Dermis blood vessel endothelial cell (primary cell): Measurements from ENCODE around the gene SPATA16. TPM values are rescaled to one million over a fixed set of nuclear protein-coding genes. Genes with fewer than 3 reads are reported as not detected.
A peak's percentile ranks its signal among the peaks of the same experiment; 100 is the strongest.
"Not testable (repeated sequence)": the region's sequence is repeated elsewhere in the genome, so short reads cannot be mapped to it uniquely, and the experiment has no call there.

Experiments used
- DNase-seq: peaks from one replicate; pipeline ENCODE4 v3.0.0; 2010
- total RNA-seq: library from RNA; depleted of rRNA; stranded (reverse); fragments of >200 nt; gene quantifications from 2 replicates; pipeline ENCODE4 v1.2.3, GENCODE V29; 2014

SPATA16 gene
- total RNA-seq, 1 donor from 2014 or later: not detected

DNA sequence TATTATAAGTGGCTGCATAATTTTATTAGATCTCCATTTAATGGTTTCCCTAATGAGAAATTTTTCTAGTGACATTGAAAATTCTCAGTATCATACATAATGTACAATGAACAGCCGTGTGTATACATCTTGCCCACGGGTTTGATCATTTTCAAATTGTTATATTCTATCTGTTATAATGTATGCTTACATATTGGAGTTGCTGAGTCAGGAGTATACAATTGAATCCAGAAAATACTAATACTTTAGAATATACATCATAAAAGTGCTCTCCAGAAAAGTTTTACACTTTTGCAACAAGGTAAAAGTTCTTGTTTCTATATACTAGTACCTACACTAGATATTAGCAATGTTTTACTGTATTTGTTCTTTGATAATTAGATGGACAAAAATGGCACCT, 82.8 kb downstream of the SPATA16 start:
- DNase-seq: no peak

DNA sequence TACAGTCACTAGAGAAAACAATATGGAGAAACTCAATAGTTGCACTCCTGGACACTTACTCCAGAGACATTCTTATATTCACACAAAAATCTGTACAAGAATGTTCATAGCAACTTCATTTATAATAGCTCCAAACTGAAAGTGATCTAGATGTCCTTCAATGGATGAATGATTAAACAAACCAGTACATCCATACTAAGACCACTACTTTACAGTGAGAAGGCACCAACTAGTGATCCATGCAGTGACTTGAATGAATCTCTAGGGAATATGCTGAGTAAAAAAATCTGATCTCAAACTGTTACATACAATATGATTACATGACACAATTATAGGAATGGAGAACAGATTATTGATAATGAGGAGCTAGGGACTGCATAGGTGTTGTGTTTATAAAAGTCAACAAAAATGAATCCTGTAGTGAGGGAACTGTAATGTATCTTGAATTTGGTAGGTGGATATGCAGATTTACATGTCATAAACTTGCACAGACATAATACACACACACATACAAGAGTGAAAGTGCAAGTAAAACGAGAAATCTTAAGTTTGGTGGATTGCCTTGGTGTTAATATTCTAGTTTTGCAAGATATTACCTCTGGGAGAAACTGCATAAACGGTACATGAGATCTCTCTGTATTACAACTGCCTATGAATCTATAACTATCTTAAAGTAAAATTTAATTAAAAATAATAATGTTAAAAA, 85.7 kb downstream of the SPATA16 start:
- no peak for DNase-seq

DNA sequence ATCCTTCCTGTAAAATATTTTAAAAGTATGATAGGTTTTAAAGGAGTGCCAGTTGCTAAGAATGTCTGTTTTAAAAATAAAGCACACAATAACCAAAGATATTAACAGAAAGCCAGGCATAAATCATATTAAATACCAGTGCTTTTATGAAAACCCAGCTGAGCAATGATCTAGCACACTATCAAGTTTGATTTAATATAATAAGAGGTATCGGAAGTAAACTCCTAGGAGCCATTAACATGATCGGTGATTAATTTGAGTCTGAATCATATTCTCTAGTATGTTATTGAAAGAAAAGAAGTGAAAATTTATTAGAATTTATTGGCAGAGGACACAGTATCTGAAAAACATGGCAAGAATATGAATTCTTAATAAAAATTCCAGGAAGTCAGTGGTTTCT, 91.7 kb downstream of the SPATA16 start:
- DNase-seq: no peak

DNA sequence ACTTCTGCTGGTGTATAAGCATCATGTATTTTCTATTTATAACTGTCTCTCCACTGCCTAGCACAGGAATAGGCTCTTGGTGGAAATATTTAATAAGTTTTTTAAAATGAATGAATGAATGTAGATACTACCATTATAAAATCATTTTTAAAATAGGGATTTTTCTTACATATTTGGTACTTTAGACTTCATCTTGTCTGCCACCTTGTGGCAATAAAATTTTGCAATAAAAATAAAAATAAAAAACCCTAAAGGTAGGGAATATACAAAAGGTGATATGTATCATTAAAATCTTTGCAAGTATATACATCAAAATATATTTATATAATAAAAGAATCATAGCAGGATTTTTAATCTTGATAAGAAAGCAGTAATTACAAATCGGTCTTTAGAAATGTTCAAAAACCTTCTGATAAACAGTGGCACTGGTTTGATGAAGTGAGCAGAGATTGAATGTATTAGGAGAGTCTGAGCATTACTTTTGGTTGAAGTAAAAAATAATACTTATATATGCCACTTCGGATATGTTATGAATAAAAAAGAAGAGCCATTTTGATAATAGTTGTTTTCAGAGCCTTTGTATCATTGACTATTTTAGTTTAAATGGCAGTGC, 95.2 kb downstream of the SPATA16 start:
- peak; percentile 44 for DNase-seq

DNA sequence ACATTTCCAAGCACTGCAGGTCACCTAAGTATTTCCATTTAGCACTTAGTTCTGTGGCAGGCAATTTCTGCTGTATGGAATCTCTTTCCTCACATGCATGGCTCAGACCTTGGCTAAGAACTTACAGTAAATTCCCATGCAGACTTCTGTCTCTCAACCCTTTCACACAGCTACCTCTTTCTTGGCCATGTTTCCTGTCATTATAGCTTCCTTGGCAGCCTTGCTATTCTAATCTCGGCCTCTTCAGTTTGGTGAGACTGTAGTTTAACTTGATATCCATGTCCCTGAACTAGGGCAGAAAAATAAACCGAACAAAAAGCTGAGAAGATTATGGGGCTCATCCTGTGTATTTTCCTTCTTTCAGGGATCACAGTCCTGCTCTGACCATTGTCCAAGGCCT, 96.0 kb downstream of the SPATA16 start:
- DNase-seq: peak; percentile 24

DNA sequence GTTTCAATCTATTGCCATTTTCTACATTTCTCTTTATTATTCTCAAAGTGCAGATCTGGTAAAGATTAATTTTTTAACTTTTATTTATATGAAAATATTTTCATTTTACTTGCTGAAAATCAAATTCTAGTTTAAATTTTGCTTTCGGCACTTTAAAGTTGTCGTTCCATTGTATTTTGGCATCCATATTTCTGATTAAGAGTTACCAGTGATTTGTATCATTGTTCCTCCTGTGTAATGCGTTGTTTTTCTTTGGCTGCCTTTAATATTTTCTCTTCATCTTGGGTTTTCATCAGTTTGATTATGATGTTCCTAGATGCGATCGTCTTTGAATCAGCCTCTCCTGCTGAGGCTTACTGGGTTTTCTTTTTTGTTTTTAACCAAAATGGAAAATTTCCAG, 97.3 kb downstream of the SPATA16 start:
- no peak for DNase-seq

DNA sequence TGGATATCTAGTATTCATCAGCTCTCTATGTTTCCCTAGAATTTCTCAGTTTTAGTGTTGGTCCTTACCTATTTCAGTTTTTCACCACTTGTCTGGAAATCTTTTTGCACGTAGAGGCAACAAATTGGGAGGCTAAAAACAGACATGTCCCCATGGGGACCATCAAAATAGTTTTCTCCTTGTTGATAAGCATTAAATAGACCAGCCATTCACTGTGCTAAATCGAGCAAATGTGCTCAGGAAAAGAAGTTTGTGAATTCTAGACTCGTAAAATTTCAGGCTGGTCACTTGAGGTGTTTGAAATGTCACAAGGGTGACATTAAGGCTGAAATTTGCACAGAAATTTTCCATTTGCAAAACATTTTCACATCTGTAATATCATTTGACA, 102.6 kb downstream of the SPATA16 start:
- DNase-seq: no peak

DNA sequence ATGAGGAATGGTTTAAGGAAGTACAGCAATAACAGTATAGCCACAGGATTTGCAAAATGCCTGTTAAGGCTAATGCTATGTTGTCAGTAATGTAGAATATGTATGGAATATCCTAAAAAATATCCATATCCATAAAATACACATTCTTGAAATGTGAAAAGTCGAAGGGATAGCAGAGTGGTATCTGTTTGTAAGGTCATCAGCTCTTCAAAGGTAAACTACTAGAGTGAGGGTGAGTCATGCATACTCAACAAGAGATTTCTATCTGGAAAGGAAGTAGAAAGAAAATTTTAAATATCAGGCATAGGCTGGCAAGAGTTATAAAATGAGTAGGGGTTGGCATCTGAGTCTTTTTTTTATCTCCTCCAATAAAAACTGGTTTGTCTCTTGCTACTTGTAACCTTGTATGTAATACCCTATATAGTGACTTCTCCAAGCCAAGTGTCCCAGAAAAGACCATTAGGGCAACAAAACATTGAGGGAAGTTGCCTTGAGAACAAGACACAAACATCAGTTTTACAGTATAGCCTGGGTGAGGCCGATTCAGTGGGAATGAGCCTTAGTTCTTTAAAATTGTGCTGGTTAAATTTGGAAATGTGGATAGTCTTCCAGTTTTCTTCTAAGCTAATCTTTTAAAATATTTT, 103.1 kb downstream of the SPATA16 start:
- DNase-seq: peak; percentile 2

DNA sequence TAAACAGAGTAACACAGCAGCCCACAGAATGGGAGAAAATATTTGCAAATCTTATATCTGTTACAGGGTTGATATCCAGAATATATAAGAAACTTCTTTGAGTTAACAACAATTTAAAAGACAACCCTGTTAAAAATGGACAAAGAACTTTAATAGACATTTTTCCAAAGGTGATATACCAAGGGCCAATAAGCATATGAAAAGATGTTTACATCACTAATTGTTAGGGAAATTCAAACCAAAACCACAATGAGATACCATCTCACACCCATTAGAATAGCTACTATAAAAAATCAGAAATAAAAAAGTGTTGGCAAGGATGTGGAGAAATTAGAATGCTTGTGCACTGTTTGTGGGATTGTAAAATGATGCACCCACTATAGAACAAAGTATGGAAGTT, 110.8 kb downstream of the SPATA16 start:
- no peak for DNase-seq

DNA sequence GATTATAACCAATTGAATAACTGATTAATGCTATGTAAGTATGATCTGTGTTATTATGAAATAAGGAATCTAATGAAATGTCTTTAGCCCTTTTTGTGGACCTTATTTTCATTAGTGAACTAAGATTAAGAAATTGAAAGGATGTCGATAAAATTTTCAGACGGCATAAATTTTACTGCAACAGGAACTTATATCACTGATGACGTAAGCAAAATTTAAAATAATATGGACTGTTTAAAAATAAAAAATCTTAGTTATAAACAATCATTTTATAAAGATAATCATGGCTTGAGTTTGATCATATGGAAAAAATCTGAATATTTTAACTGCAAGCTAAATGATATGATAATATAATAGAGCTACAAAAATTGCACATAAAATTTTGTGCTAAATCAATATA, 112.7 kb downstream of the SPATA16 start:
- no peak for DNase-seq

DNA sequence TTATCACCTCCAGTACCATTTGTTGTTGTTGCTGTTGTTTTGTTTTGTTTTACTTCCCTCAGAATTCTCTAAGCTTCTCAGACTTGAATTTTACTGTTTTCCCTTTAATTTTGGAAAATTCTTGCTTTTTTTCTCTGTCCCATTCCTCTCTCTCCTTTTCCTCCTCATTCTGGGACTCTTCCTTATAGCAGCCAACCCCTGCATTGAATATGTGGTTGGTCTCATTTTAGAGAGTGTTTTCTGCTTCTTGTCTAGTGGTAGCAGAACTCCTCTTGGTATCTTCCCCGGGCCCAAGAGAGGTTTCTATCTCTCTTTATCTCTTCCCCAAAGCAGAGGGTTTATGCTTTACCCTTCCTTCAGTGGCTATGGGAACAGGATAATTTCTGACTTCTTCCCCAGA, 113.6 kb downstream of the SPATA16 start:
- no peak for DNase-seq

DNA sequence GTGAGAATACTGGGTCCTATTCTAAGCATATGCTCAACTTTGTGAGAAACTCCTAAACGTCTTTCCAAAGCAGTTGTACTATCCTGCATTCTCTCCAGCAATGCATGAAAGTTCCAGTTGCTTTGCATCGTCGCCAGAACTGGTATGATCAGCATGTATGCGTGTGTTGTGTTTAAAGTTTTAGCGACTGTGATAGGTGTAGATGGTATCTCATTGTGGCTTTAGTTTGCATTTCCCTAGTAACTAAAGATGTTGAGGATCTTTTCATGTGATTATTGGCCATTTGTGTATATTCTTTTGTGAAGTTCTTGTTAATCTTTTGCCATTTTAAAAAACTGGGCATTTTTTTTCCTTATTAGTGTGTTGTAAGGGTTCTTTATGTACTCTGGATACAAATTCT, 115.1 kb downstream of the SPATA16 start:
- no peak for DNase-seq

DNA sequence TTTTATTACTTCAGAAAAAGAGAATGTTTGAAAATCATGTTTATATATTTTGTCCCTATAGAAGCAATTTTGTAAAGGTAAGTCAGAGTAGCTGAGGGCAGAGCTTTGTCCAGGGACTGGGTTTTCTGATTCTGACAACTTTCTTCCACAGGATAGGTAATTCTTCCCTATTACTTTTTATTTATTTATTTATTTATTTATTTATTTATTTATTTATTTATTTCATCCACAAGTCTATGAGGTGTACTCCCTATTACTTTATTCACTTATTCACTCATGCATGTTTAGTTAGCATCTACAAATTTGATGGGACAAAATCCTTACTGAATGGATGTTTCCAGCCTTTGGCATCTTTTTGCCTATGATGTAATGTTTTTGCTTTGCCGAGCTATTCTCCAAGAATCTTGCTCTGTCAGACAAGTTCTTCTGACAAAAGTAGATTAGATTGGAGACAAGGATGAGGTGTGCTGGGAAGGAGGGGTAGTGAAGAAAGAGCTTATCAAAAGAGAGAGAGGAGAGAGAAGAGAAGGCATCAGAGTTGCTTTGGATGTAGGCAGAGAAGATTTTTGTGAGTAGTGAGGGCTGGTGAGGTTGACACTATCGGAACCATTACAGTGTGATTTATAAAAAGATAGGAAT, 119.4 kb downstream of the SPATA16 start:
- DNase-seq: no peak

DNA sequence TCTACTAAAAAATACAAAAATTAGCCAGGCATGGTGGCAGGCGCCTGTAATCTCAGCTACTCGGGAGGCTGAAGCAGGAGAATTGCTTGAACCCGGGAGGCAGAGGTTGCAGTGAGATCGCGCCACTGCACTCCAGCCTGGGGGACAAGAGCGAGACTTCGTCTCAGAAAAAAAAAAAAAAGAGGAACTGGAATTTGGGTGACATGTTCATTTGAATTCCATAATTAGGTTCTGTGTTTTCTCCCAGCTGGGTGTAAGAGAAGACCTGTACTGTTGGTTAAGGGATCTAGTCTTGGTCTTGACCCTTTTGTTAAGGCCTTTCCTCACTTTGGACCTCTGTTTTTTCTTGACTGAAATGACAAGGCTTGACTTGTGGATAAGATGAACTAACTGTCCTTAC, 120.9 kb downstream of the SPATA16 start:
- DNase-seq: not testable (repeated sequence)

DNA sequence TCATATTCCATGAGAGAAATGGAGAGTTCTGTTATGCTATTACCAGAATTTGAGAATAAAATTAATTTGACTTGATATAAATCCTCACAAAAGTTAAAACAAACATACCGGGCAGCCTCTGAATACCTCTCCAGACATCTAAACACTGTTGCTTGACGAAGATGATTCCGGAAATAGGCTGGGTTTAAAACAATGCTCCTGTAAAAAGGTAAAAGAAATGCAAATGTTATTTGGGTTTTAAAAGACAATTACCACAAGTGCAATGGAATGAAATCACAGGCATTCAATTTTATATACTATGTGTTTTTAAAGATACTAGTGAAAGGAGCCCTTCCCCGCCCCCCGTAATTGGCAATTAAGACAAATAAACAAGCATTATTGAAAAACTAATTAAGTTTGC, 121.7 kb downstream of the SPATA16 start:
- no peak for DNase-seq

DNA sequence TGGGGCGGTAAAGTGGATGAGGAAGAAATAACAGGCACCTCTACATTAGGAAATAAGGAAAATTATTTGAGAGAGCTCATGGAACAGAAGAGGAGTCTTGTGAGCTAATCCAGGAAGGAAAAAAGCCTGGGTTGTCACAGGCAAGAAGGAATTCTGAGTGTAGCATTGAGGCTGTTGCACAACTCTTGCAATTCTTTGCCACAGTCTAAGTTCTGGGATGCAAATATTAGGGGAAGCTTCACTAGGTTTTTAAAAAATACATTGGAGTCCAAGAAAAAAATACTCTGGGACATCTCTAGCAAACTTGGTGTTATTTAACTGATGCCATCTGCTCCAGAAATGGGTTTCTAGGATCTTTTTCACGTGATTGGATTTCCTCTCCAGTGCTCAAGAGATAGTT, 122.3 kb downstream of the SPATA16 start:
- DNase-seq: no peak

DNA sequence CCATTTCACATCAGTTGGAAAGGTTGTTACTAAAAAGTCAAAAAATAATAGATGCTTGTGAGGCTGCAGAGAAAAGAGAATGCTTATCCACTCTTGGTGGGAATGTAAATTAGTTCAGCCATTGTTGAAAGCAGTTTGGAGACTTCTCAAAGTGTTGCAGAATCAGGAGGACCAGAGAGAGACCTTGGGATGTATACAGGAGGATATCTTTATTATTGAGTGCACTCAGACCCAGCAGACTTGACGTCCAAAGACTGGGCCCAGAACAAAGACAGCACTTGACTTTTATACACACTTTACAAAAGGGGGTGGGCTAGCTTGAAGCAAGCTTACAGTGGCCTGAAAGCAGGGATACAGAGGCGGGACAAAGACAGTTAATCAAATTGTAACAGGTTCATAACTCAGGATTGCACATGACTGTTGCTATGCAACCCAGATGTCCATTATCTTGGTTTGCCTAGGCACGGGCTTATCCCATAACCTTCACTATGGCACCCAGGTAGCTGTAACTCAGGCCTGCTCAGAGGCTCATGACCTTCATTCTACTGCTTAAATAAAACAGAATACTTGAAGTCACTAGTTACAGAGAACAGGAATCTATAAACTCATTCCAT, 127.7 kb downstream of the SPATA16 start:
- DNase-seq: no peak

DNA sequence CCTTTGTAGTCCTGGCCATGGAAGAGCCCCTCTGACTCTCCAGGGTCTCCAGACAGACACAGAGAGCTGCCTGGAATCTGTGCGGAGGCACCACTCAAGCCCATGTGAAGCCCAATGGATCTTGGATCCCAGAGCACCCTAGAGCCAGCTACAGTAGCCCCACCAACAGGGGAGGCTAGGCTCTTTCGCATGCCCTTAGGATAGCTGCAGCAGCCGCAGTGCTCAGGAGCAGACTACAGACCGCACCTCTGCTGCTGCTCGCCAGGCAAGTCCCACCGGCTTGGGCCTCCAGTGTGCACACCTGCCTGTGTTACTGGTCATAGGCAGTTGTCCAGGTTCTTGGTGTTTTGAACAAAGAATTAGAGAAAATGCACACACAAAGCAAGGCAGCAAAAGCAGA, 131.6 kb downstream of the SPATA16 start:
- DNase-seq: no peak

DNA sequence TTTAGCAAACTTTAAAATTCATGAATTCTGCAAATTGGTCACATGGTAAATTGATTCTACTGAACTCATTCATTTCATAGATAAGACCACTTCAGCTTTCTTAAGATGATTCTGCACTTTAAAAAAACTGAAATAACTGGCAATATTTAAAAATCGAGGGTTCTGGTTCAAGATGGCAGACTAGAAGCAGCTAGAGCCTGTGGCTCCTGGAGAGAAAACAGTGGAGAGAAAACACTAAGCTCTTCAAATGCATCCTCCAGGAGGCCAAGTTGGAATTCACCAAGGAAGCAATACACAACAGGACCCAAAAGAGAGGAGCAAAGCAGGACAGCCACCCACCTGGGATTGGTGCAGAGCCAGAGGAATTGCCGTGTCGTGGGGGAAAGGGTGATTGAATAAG, 132.1 kb downstream of the SPATA16 start:
- DNase-seq: no peak

DNA sequence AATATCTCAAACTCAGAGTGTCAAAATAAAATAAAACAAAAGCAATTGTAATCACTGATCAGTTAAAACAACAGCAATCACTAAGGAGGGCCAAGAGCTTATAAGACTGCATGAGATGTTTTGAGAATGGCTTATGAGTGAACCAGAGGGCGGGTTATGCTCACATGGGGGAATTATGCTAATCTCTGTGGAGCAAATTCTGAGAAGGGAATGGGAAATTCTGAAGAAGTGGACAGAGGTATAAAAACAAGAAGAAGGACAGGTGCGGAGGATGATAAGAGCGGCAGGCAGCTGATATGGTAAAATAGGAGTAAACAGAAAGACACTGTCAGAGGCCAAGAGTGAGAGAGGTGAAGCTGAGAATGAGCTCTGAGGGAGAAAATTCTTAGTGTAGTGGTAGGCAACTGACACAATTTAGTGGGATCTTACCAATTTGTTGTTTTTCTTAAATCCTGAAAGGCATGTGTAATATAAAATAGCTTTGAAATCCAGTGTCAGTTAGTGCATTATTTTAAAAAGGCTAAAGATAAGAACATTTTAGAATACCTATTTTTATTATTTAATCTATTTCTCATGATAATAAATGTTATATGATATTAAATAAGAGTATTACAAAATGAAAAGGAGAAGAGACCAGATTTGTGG, 133.8 kb downstream of the SPATA16 start:
- no peak for DNase-seq

DNA sequence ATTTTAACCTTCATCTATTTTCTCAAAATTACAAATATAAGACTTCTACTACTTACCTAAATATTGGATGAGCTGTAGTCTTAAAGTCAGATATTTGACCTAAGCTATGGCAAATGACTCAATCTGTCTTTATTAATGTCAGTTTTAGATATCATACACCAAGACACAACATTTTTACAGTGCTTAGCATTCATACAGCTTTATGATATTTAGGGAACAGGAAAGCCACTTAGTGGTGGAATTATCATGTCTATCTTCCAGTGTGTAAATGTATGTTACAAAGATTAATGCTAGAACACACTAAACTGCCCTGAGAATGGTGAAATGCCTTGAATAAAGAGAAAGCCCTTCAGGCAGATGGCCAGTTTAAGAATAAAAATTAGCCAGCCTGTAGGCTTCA, 135.0 kb downstream of the SPATA16 start:
- no peak for DNase-seq

DNA sequence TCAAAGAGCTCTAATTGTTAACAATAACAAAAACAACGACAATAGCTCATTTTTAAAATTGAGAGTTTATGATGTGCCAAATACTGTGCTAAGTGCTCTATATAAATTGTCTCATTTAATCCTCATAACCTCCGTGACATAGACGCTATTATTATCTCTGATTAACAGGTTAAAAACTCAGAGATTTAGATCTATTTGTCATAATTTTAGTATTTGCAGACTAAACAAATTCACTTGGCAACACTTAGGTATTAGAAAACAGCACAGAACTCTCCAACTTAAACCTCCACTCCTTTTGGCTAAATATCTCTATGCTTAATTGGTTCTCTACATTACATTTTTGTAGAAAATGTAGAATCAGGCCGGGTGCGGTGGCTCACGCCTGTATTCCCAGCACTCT, 136.4 kb downstream of the SPATA16 start:
- no peak for DNase-seq

DNA sequence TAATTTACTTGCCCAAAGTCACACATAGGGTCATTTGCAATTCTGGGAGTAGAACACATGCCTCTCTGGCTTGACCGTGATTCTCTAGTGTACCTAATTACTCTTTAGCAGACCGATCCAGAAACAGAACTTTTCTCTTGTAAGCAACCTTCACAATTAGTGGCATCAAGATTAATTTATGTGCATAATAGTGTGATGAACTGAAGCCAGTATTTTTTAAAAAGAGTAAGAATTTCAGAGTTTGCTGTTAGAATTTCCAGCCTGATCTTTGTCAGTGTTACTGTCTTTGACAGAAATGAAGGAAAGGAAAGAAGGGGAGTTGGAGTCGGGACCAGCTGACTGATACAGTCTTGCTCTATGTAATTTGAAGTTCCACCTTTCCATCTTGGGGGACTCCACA, 137.1 kb downstream of the SPATA16 start:
- DNase-seq: no peak
